Panc1 (cell line): ENCODE measurements around the gene BCL2L12. TPM values are rescaled to one million over a fixed set of nuclear protein-coding genes. Genes with fewer than 3 reads are reported as not detected.
A peak's percentile ranks its signal among the peaks of the same experiment; 100 is the strongest.

Experiments used
- ATAC-seq: fragments of 200-7000 bp; cut with Tn5 transposase; 2 replicates; pipeline ENCODE4 v1.9.1; 2020; ENCODE audit warnings: mild to moderate bottlenecking, moderate library complexity
- BruUV-seq: library from RNA; stranded (reverse); fragments of 400-500 nt; replicated peaks from 2 replicates; lab custom pipeline; 2021; lab: Mats Ljungman, UMichigan
- CTCF ChIA-PET: fragments of 300-600 bp; sonication (Branson Sonifier 250); formaldehyde crosslinking; loops from one replicate; lab custom pipeline; 2022; ENCODE audit warnings: antibody characterized with exemption; lab: Charles Lee
- POLR2A ChIA-PET: fragments of 300-600 bp; sonication (Branson Sonifier 250); formaldehyde crosslinking; loops from one replicate; lab custom pipeline; 2022; ENCODE audit warnings: antibody characterized with exemption; lab: Charles Lee
- DNase-seq: peaks from one replicate; pipeline ENCODE4 v3.0.0-alpha.2; 2010; ENCODE audit warnings: low read depth, low spot score
- H3K27ac ChIP-seq: 2 replicates; pipeline ENCODE4 v1.5.1; 2011; ENCODE audit warnings: mild to moderate bottlenecking, low read length, inconsistent platforms
- H3K27me3 ChIP-seq: fragments of 200-500 bp; sonication (Bioruptor generic); 2 replicates; pipeline ENCODE4 v1.6.0; 2014; ENCODE audit warnings: low read length, inconsistent platforms; ENCODE audit not compliant: control insufficient read depth, insufficient read depth
- H3K36me3 ChIP-seq: fragments of 200-500 bp; sonication (Bioruptor generic); 2 replicates; pipeline ENCODE4 v1.5.1; 2014; ENCODE audit warnings: inconsistent platforms, mild to moderate bottlenecking, low read length, moderate library complexity; ENCODE audit not compliant: control insufficient read depth, insufficient read depth
- H3K4me1 ChIP-seq: 2 replicates; pipeline ENCODE4 v1.5.1; 2011; ENCODE audit warnings: inconsistent platforms, mild to moderate bottlenecking, low read length, moderate library complexity; ENCODE audit not compliant: control insufficient read depth, insufficient read depth
- H3K4me3 ChIP-seq, 2 experiments: 2 replicates each; pipeline ENCODE4 v1.5.1; 2011 to 2012; ENCODE audit warnings: low read depth in 2 of 2, low read length in 2 of 2, mild to moderate bottlenecking in 2 of 2, inconsistent platforms in 1 of 2, moderate library complexity in 1 of 2
- H3K9me3 ChIP-seq: fragments of 200-500 bp; sonication (Bioruptor generic); 2 replicates; pipeline ENCODE4 v1.5.1; 2014; ENCODE audit warnings: low read depth, mild to moderate bottlenecking, inconsistent platforms, low read length, moderate library complexity; ENCODE audit not compliant: control insufficient read depth, insufficient read depth
- POLR2AphosphoS5 ChIP-seq: IDR thresholded peaks from 2 replicates; pipeline ENCODE4 v1.6.1; 2012; ENCODE audit warnings: mild to moderate bottlenecking, low read depth, low read length, moderate library complexity
- SIN3A ChIP-seq: IDR thresholded peaks from 2 replicates; pipeline ENCODE4 v1.6.1; 2012; ENCODE audit warnings: low read depth, mild to moderate bottlenecking, low read length, moderate library complexity, borderline replicate concordance; ENCODE audit not compliant: insufficient read depth
- TCF7L2 ChIP-seq: IDR thresholded peaks from 2 replicates; pipeline ENCODE4 v1.6.1; 2011; ENCODE audit warnings: mild to moderate bottlenecking, low read depth, low read length, inconsistent platforms
- in situ Hi-C: cut with HindIII; loops from 2 replicates; pipeline ENCODE4 v1.10.0; 2016; ENCODE audit warnings: low sequenced_read_pairs, low pct_unique_long_range_greater_than_20kb
- intact Hi-C: fragments of 100-400 bp; cut with micrococcal nuclease; formaldehyde crosslinking; loops from one replicate; pipeline ENCODE4 v1.10.0; 2022; ENCODE audit not compliant: unreplicated experiment
- total RNA-seq: library from RNA; stranded (reverse); gene quantifications from one replicate; pipeline ENCODE4 v1.2.1, GENCODE V29; 2021; ENCODE audit not compliant: unreplicated experiment
- TF ChIP-seq, protein P1 (sequence below): fragments of 450-650 bp; IDR thresholded peaks from 2 replicates; pipeline ENCODE4 v1.5.1; 2017; ENCODE audit warnings: mild to moderate bottlenecking
- TF ChIP-seq, protein P2 (sequence below), 2 experiments: IDR thresholded peaks; 2 replicates each; pipeline ENCODE4 v1.6.1; 2011 to 2012; ENCODE audit warnings: low read depth in 2 of 2, control low read depth in 1 of 2, low read length in 1 of 2, mild to moderate bottlenecking in 1 of 2, moderate library complexity in 1 of 2; ENCODE audit not compliant: insufficient read depth in 1 of 2

The BCL2L12 gene
- total RNA-seq, 1 experiment from 2014 or later, result 69.6 TPM

- TF ChIP-seq, protein P1, sequence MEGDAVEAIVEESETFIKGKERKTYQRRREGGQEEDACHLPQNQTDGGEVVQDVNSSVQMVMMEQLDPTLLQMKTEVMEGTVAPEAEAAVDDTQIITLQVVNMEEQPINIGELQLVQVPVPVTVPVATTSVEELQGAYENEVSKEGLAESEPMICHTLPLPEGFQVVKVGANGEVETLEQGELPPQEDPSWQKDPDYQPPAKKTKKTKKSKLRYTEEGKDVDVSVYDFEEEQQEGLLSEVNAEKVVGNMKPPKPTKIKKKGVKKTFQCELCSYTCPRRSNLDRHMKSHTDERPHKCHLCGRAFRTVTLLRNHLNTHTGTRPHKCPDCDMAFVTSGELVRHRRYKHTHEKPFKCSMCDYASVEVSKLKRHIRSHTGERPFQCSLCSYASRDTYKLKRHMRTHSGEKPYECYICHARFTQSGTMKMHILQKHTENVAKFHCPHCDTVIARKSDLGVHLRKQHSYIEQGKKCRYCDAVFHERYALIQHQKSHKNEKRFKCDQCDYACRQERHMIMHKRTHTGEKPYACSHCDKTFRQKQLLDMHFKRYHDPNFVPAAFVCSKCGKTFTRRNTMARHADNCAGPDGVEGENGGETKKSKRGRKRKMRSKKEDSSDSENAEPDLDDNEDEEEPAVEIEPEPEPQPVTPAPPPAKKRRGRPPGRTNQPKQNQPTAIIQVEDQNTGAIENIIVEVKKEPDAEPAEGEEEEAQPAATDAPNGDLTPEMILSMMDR, result no peak
- TF ChIP-seq SIN3A, result no peak
- no peak for TF ChIP-seq TCF7L2
- in situ Hi-C loops, result no loop called here
- no peak overlapping the region for H3K27ac ChIP-seq
- no TSS peak for BruUV-seq
- H3K9me3 ChIP-seq, result no peaks in the 10 kb centered on the region
- H3K27me3 ChIP-seq, result no peaks in the 10 kb centered on the region
- POLR2A ChIA-PET, result no interaction called here
- H3K36me3 ChIP-seq, result no peaks in the 10 kb centered on the region
- DNase-seq, result no peak
- no peak overlapping the region for H3K4me3 ChIP-seq
- H3K4me1 ChIP-seq, result no peaks in the 10 kb centered on the region
- ATAC-seq, result no peak
- intact Hi-C loops, result no loop called here
- CTCF ChIA-PET, result interaction anchor here (0.5 kb wide), 1 partner anchor 23 kb away, joined by 7 read pairs; no protein-coding TSS in a partner anchor
These were observed 31.1 kb downstream of the BCL2L12 start for GRCh38 chr19:49696865-49697264.

DNA sequence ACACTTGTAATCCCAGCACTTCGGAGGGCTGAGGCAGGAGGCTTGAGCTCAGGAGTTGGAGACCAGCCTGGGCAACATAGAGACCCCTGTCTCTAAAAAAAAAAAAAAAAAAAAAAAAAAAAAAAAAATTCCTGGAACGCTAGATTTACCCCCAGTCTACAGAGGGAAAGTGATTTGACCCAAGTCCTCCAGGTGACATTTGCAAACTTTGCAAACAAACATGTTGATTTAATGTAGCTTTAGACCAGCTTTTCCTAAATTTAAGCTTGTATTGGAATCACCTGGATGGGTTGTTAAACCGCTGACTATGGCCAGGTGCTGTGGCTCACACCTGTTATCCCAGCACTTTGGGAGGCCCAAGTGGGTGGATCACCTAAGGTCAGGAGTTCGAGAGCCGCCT is 33.6 kb downstream of the BCL2L12 start:
- DNase-seq (no peak), ATAC-seq (no peak)
- Histone ChIP-seq H3K36me3 (no peaks in the 10 kb centered on the region), H3K27ac (no peak overlapping the region), H3K4me3 (no peak overlapping the region), H3K27me3 (no peaks in the 10 kb centered on the region), H3K4me1 (no peaks in the 10 kb centered on the region), H3K9me3 (no peaks in the 10 kb centered on the region)
- intact Hi-C loops, result no loop called here
- CTCF ChIA-PET, result interaction anchor here (0.6 kb wide), 1 partner anchor 706 kb away, joined by 3 read pairs; the partner anchor contains the start of gene GYS1
- no peak for TF ChIP-seq SIN3A
- TF ChIP-seq POLR2AphosphoS5, result no peak
- TF ChIP-seq, protein P2, sequence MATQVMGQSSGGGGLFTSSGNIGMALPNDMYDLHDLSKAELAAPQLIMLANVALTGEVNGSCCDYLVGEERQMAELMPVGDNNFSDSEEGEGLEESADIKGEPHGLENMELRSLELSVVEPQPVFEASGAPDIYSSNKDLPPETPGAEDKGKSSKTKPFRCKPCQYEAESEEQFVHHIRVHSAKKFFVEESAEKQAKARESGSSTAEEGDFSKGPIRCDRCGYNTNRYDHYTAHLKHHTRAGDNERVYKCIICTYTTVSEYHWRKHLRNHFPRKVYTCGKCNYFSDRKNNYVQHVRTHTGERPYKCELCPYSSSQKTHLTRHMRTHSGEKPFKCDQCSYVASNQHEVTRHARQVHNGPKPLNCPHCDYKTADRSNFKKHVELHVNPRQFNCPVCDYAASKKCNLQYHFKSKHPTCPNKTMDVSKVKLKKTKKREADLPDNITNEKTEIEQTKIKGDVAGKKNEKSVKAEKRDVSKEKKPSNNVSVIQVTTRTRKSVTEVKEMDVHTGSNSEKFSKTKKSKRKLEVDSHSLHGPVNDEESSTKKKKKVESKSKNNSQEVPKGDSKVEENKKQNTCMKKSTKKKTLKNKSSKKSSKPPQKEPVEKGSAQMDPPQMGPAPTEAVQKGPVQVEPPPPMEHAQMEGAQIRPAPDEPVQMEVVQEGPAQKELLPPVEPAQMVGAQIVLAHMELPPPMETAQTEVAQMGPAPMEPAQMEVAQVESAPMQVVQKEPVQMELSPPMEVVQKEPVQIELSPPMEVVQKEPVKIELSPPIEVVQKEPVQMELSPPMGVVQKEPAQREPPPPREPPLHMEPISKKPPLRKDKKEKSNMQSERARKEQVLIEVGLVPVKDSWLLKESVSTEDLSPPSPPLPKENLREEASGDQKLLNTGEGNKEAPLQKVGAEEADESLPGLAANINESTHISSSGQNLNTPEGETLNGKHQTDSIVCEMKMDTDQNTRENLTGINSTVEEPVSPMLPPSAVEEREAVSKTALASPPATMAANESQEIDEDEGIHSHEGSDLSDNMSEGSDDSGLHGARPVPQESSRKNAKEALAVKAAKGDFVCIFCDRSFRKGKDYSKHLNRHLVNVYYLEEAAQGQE (IDR thresholded peaks at IDR 0.05; ENCODE audit: insufficient read depth in 1 of 2, low read depth in 2 of 2, low read length in 1 of 2), result no peak
- in situ Hi-C loops, result no loop called here
- POLR2A ChIA-PET, result no interaction called here
- no TSS peak for BruUV-seq

- no peaks in the 10 kb centered on the region for H3K36me3 ChIP-seq
- H3K9me3 ChIP-seq, result no peaks in the 10 kb centered on the region
- in situ Hi-C loops, result no loop called here
- ATAC-seq, result peak; percentile 76
- ChIA-PET POLR2A (no interaction called here), CTCF (no interaction called here)
- BruUV-seq, result no TSS peak
- no peak for DNase-seq
- no peak overlapping the region; a peak in 1 of 4 replicates for H3K4me3 ChIP-seq
- H3K27ac ChIP-seq, result no peak overlapping the region
- intact Hi-C loops, result no loop called here
- no peaks in the 10 kb centered on the region for H3K27me3 ChIP-seq
- H3K4me1 ChIP-seq, result no peaks in the 10 kb centered on the region
- TF ChIP-seq, protein P1, result no peak
- TF ChIP-seq TCF7L2, result no peak
- TF ChIP-seq, protein P2 (IDR thresholded peaks at IDR 0.05; ENCODE audit: insufficient read depth in 1 of 2, low read depth in 2 of 2, low read length in 1 of 2), result no peak
- no peak for TF ChIP-seq SIN3A
- TF ChIP-seq POLR2AphosphoS5, result no peak
These were observed 34.8 kb downstream of the BCL2L12 start for GRCh38 chr19:49700563-49700962.
